Common myeloid progenitor, CD34-positive (primary cell): ENCODE results near the gene ING3.

Experiments used
- CTCF ChIA-PET: fragments of 350-600 bp; sonication (Branson Sonifier 250); formaldehyde crosslinking; loops from one replicate; lab custom pipeline; 2021; ENCODE audit warnings: antibody characterized with exemption; lab: Charles Lee
- POLR2A ChIA-PET: fragments of 350-600 bp; sonication (Branson Sonifier 250); formaldehyde crosslinking; loops from one replicate; lab custom pipeline; 2021; ENCODE audit warnings: antibody characterized with exemption; lab: Charles Lee
- DNase-seq, 3 donors: peaks; one replicate each; pipeline versions ENCODE4 v3.0.0 to v3.0.0-alpha.2; 2013
- H3K27ac ChIP-seq, 2 experiments: 1 replicate in 1 of 2; 2 replicates in 1 of 2; pipeline ENCODE4 v1.7.0; 2013; ENCODE audit warnings: inconsistent platforms in 2 of 2, low read length in 2 of 2, mild to moderate bottlenecking in 2 of 2, low read depth in 1 of 2, moderate library complexity in 1 of 2; ENCODE audit not compliant: severe bottlenecking in 2 of 2, insufficient read depth in 1 of 2, poor library complexity in 1 of 2
- H3K27me3 ChIP-seq, 5 experiments: replicated peaks in 2 of 5; 1 replicate in 3 of 5; 2 replicates in 2 of 5; pipeline versions ENCODE4 v1.6.1 to v1.7.0; 2013; ENCODE audit warnings: low read length in 4 of 5, mild to moderate bottlenecking in 2 of 5, moderate library complexity in 2 of 5, inconsistent platforms in 1 of 5; ENCODE audit not compliant: insufficient read depth in 5 of 5, control insufficient read depth in 4 of 5
- H3K36me3 ChIP-seq, 4 experiments: 1 replicate in 2 of 4; 2 replicates in 2 of 4; pipeline versions ENCODE4 v1.6.1 to v1.7.0; 2013; ENCODE audit warnings: low read length in 3 of 4, control low read depth in 1 of 4, mild to moderate bottlenecking in 1 of 4; ENCODE audit not compliant: control insufficient read depth in 4 of 4, insufficient read depth in 4 of 4
- H3K4me1 ChIP-seq, 4 experiments: 1 replicate in 3 of 4; 2 replicates in 1 of 4; pipeline versions ENCODE4 v1.6.1 to v1.7.1; 2013; ENCODE audit warnings: low read length in 3 of 4, mild to moderate bottlenecking in 3 of 4, control low read depth in 1 of 4, inconsistent platforms in 1 of 4, moderate library complexity in 1 of 4; ENCODE audit not compliant: control insufficient read depth in 4 of 4, insufficient read depth in 4 of 4; ENCODE audit errors: control extremely low read depth in 1 of 4
- H3K4me3 ChIP-seq, 7 experiments: 1 replicate in 4 of 7; 2 replicates in 3 of 7; pipeline versions ENCODE4 v1.5.1 to v1.7.0; 2013; ENCODE audit warnings: mild to moderate bottlenecking in 7 of 7, low read length in 6 of 7, moderate library complexity in 6 of 7, inconsistent platforms in 2 of 7, low read depth in 2 of 7, control low read depth in 1 of 7; ENCODE audit not compliant: insufficient read depth in 4 of 7, control insufficient read depth in 1 of 7; ENCODE audit errors: extremely low read depth in 1 of 7
- H3K9me3 ChIP-seq, 5 experiments: 1 replicate in 4 of 5; 2 replicates in 1 of 5; pipeline versions ENCODE4 v1.6.1 to v1.7.1; 2013; ENCODE audit warnings: low read length in 4 of 5, mild to moderate bottlenecking in 2 of 5, inconsistent platforms in 1 of 5, low read depth in 1 of 5, moderate library complexity in 1 of 5; ENCODE audit not compliant: control insufficient read depth in 4 of 5, insufficient read depth in 2 of 5; ENCODE audit errors: control extremely low read depth in 1 of 5
- WGBS: methylation state at CpG from one replicate; pipeline ENCODE4 v1.1.5; 2013; ENCODE audit not compliant: insufficient coverage; 5-methylcytosine and 5-hydroxymethylcytosine counted together

The ING3 gene

GRCh38 chr7:120949998-120950538 lies 509 bp upstream of the ING3 start:
- Histone ChIP-seq H3K36me3 (peaks cover 3 to 17% (median 10%) of the 10 kb centered on the region in 4 experiments), H3K27ac (peak overlapping the region; percentile 98 to 99), H3K4me3 (peak overlapping the region in 6 of 7 experiments; percentile 84 to 99 (median 95)), H3K27me3 (no peaks in the 10 kb centered on the region), H3K9me3 (no peaks in the 10 kb centered on the region), H3K4me1 (peaks cover 3 to 21% (median 12%) of the 10 kb centered on the region in 4 experiments)
- POLR2A ChIA-PET, result interaction anchor here (0.6 to 1.0 kb wide), 10 partner anchors 8 to 597 kb away, joined by 3 to 5 read pairs (median 4); no protein-coding TSS in a partner anchor
- WGBS, result 0% methylated on average over 3 of the region's 10 CpGs
- peak in 2 of 3 donors; percentile 23 to 39 for DNase-seq
- CTCF ChIA-PET, result interaction anchor here (1.1 to 2.0 kb wide), 4 partner anchors 9 to 159 kb away, joined by 3 to 8 read pairs (median 5); no protein-coding TSS in a partner anchor

- Histone ChIP-seq H3K27me3 (no peaks in the 10 kb centered on the region), H3K36me3 (peaks cover 8 to 29% (median 19%) of the 10 kb centered on the region in 4 experiments), H3K9me3 (no peaks in the 10 kb centered on the region), H3K4me1 (peaks cover 3 to 21% (median 12%) of the 10 kb centered on the region in 4 experiments), H3K27ac (peak overlapping the region; percentile 98 to 99), H3K4me3 (peak overlapping the region; percentile 62 to 99 (median 92))
- DNase-seq, result no peak
- CTCF ChIA-PET, result interaction anchor here (1.1 to 2.0 kb wide), 3 partner anchors 11 to 157 kb away, joined by 3 to 8 read pairs (median 4); no protein-coding TSS in a partner anchor
- WGBS, result no CpG with 5 or more reads among the region's 8 CpGs
- POLR2A ChIA-PET, result interaction anchor here (0.6 to 0.9 kb wide), 2 partner anchors 38 to 105 kb away, joined by 3 to 5 read pairs; no protein-coding TSS in a partner anchor
These were observed 727 bp downstream of the ING3 start for GRCh38 chr7:120951309-120951699.

- peak overlapping the region in 5 of 7 experiments; percentile 84 to 99 (median 92) for H3K4me3 ChIP-seq
- peaks cover 3 to 21% (median 12%) of the 10 kb centered on the region in 4 experiments for H3K4me1 ChIP-seq
- no peak for DNase-seq
- peaks cover 9 to 34% (median 21%) of the 10 kb centered on the region in 4 experiments for H3K36me3 ChIP-seq
- POLR2A ChIA-PET, result interaction anchor here (0.6 kb wide), 2 partner anchors 54 to 105 kb away, joined by 3 read pairs; no protein-coding TSS in a partner anchor
- peak overlapping the region; percentile 98 to 99 for H3K27ac ChIP-seq
- H3K27me3 ChIP-seq, result no peaks in the 10 kb centered on the region
- CTCF ChIA-PET, result interaction anchor here (2.0 kb wide), 1 partner anchor 10 kb away, joined by 8 read pairs; no protein-coding TSS in a partner anchor
- WGBS, result 80% methylated on average over 1 of the region's 2 CpGs
- H3K9me3 ChIP-seq, result no peaks in the 10 kb centered on the region
These were observed 1.2 kb downstream of the ING3 start for GRCh38 chr7:120951826-120952225.

- Histone ChIP-seq H3K4me3 (no peak overlapping the region), H3K36me3 (peaks cover 12 to 44% (median 31%) of the 10 kb centered on the region in 4 experiments)
- CTCF ChIA-PET, result interaction anchor here (1.3 to 1.8 kb wide), 2 partner anchors 33 to 153 kb away, joined by 3 to 5 read pairs; partner anchors contain the start of gene CPED1
These were observed 5.1 kb downstream of the ING3 start for GRCh38 chr7:120955577-120956149.

GRCh38 chr7:120959929-120960484 lies 9.4 kb downstream of the ING3 start:
- Histone ChIP-seq H3K27me3 (no peaks in the 10 kb centered on the region), H3K36me3 (peaks cover 12 to 36% (median 24%) of the 10 kb centered on the region in 4 experiments), H3K4me1 (no peaks in the 10 kb centered on the region), H3K4me3 (no peak overlapping the region), H3K9me3 (no peaks in the 10 kb centered on the region), H3K27ac (no peak overlapping the region)
- ChIA-PET POLR2A (no interaction called here), CTCF (no interaction called here)
- WGBS, result 95% methylated on average over 6 of the region's 8 CpGs
- DNase-seq, result no peak

More at GRCh38 chr7:120955577-120956149, 5.1 kb downstream of the ING3 start:
- WGBS, result no CpG with 5 or more reads among the region's 3 CpGs
- H3K9me3 ChIP-seq, result no peaks in the 10 kb centered on the region
- no peak overlapping the region for H3K27ac ChIP-seq
- H3K4me1 ChIP-seq, result peaks cover 3 to 13% (median 10%) of the 10 kb centered on the region in 4 experiments
- POLR2A ChIA-PET, result no interaction called here
- DNase-seq, result no peak
- H3K27me3 ChIP-seq, result no peaks in the 10 kb centered on the region

- CTCF ChIA-PET, result no interaction called here
- H3K27me3 ChIP-seq, result no peaks in the 10 kb centered on the region
- H3K27ac ChIP-seq, result peak overlapping the region in 1 of 2 experiments; percentile 3
- peaks cover 11 to 33% (median 20%) of the 10 kb centered on the region in 4 experiments for H3K36me3 ChIP-seq
- H3K4me3 ChIP-seq, result no peak overlapping the region
- no peaks in the 10 kb centered on the region for H3K4me1 ChIP-seq
- H3K9me3 ChIP-seq, result no peaks in the 10 kb centered on the region
- WGBS, result no CpG with 5 or more reads among the region's 1 CpG
- no peak for DNase-seq
- POLR2A ChIA-PET, result no interaction called here
These were observed 10.1 kb downstream of the ING3 start for GRCh38 chr7:120960714-120961113.
